ENCODE data around the gene RANBP17. TPM values are rescaled to one million over a fixed set of nuclear protein-coding genes. Genes with fewer than 3 reads are reported as not detected.

Gene RANBP17
- total RNA-seq, 2 experiments from 2014 or later = not detected

- TF ChIP-seq CTCF (IDR thresholded peaks at IDR 0.05) = no peak
- ChIA-PET CTCF (no interaction called here), POLR2A (no interaction called here)
- Mint-ChIP-seq H3K9me3 (peaks cover 7% of the 10 kb centered on the region), H3K4me1 (ENCODE audit: low read depth) (no peaks in the 10 kb centered on the region), H3K27ac (no peak overlapping the region), H3K36me3 (ENCODE audit: low read depth) (no peaks in the 10 kb centered on the region), H3K27me3 (peaks cover 2% of the 10 kb centered on the region), H3K4me3 (no peak overlapping the region)
- intact Hi-C loops (cut with micrococcal nuclease) = no loop called here
- DNase-seq (no peak), ATAC-seq (no peak)
Observed at GRCh38 chr5:171050916-171051315, 189.1 kb downstream of the RANBP17 start.

GRCh38 chr5:171055875-171056454 is 194.1 kb downstream of the RANBP17 start:
- no peak for TF ChIP-seq CTCF (IDR thresholded peaks at IDR 0.05)
- Mint-ChIP-seq H3K36me3 (ENCODE audit: low read depth) (no peaks in the 10 kb centered on the region), H3K27ac (no peak overlapping the region), H3K9me3 (peaks cover 20% of the 10 kb centered on the region), H3K4me3 (no peak overlapping the region), H3K27me3 (peaks cover 2% of the 10 kb centered on the region), H3K4me1 (ENCODE audit: low read depth) (no peaks in the 10 kb centered on the region)
- ChIA-PET POLR2A (no interaction called here), CTCF (no interaction called here)
- ATAC-seq (no peak), DNase-seq (no peak)
- intact Hi-C loops (cut with micrococcal nuclease) = no loop called here

- no peak overlapping the region for H3K4me3 Mint-ChIP-seq
- no peak for TF ChIP-seq CTCF (IDR thresholded peaks at IDR 0.05)
- H3K27ac Mint-ChIP-seq = no peak overlapping the region
- no peaks in the 10 kb centered on the region for H3K36me3 Mint-ChIP-seq (ENCODE audit: low read depth)
- ATAC-seq (no peak), DNase-seq (no peak)
- ChIA-PET CTCF (no interaction called here), POLR2A (no interaction called here)
- peaks cover 23% of the 10 kb centered on the region for H3K9me3 Mint-ChIP-seq
- peaks cover 2% of the 10 kb centered on the region for H3K27me3 Mint-ChIP-seq
- no peaks in the 10 kb centered on the region for H3K4me1 Mint-ChIP-seq (ENCODE audit: low read depth)
- intact Hi-C loops (cut with micrococcal nuclease) = no loop called here
Observed at GRCh38 chr5:171067540-171068130, 205.8 kb downstream of the RANBP17 start.

- ChIA-PET POLR2A (no interaction called here), CTCF (no interaction called here)
- no peak for ATAC-seq
- H3K9me3 Mint-ChIP-seq = peaks cover 1% of the 10 kb centered on the region
- no peak for TF ChIP-seq CTCF (IDR thresholded peaks at IDR 0.05)
- H3K4me3 Mint-ChIP-seq = no peak overlapping the region
- H3K4me1 Mint-ChIP-seq (ENCODE audit: low read depth) = no peaks in the 10 kb centered on the region
- no peak for DNase-seq
- intact Hi-C loops (cut with micrococcal nuclease) = no loop called here
- no peak overlapping the region for H3K27ac Mint-ChIP-seq
- H3K27me3 Mint-ChIP-seq = peaks cover 2% of the 10 kb centered on the region
- no peaks in the 10 kb centered on the region for H3K36me3 Mint-ChIP-seq (ENCODE audit: low read depth)
Observed at GRCh38 chr5:171074747-171075146, 212.9 kb downstream of the RANBP17 start.

GRCh38 chr5:171080186-171080938 is 218.5 kb downstream of the RANBP17 start:
- Mint-ChIP-seq H3K9me3 (peaks cover 1% of the 10 kb centered on the region), H3K36me3 (ENCODE audit: low read depth) (no peaks in the 10 kb centered on the region), H3K4me1 (ENCODE audit: low read depth) (no peaks in the 10 kb centered on the region), H3K27ac (no peak overlapping the region), H3K27me3 (no peaks in the 10 kb centered on the region), H3K4me3 (no peak overlapping the region)
- intact Hi-C loops (cut with micrococcal nuclease) = no loop called here
- ATAC-seq = no peak
- CTCF ChIA-PET = interaction anchor here (0.6 kb wide), 1 partner anchor 52 kb away, joined by 3 read pairs; no protein-coding TSS in a partner anchor
- TF ChIP-seq CTCF (IDR thresholded peaks at IDR 0.05) = no peak
- DNase-seq = no peak
- POLR2A ChIA-PET = no interaction called here

Measured in activated CD8-positive, alpha-beta T cell treated with anti-CD3 and anti-CD28 coated beads for 36 hours (primary cell).